ENCODE data around the gene KRTAP10-7.
"Not testable (repeated sequence)": the region's sequence is repeated elsewhere in the genome, so short reads cannot be mapped to it uniquely, and the experiment has no call there.

Gene KRTAP10-7

GRCh38 chr21:44600118-44600978 lies at the start of gene KRTAP10-7:
Gene KRTAP10-7, plus strand, starts transcription at chr21:44600597. Its CDS starts 25 bp downstream, at chr21:44600622.
- not testable (repeated sequence) for DNase-seq (ENCODE audit: low read depth in 2 of 2)

- DNase-seq (ENCODE audit: low read depth in 2 of 2), result no peak
Measured at GRCh38 chr21:44550807-44551206, 49.6 kb upstream of the KRTAP10-7 start.

GRCh38 chr21:44551340-44551961 lies 48.9 kb upstream of the KRTAP10-7 start, which contains the start of gene KRTAP10-2:
Gene KRTAP10-2, minus strand, starts transcription at chr21:44551505. Its CDS starts 47 bp downstream, at chr21:44551458.
- no peak for DNase-seq (ENCODE audit: low read depth in 2 of 2)

GRCh38 chr21:44552136-44552535 lies 48.3 kb upstream of the KRTAP10-7 start:
- no peak for DNase-seq (ENCODE audit: low read depth in 2 of 2)

- DNase-seq (ENCODE audit: low read depth in 2 of 2), result no peak
Measured at GRCh38 chr21:44552681-44553080, 47.7 kb upstream of the KRTAP10-7 start.

GRCh38 chr21:44555200-44555875 lies 45.1 kb upstream of the KRTAP10-7 start:
- no peak for DNase-seq (ENCODE audit: low read depth in 2 of 2)

- DNase-seq (ENCODE audit: low read depth in 2 of 2), result no peak
Measured at GRCh38 chr21:44556879-44557278, 43.5 kb upstream of the KRTAP10-7 start.

GRCh38 chr21:44557491-44558328 lies 42.7 kb upstream of the KRTAP10-7 start:
- DNase-seq (ENCODE audit: low read depth in 2 of 2), result no peak

GRCh38 chr21:44558329-44558675 lies 42.1 kb upstream of the KRTAP10-7 start:
- not testable (repeated sequence) for DNase-seq (ENCODE audit: low read depth in 2 of 2)

GRCh38 chr21:44558695-44559094 lies 41.7 kb upstream of the KRTAP10-7 start, which contains the start of gene KRTAP10-3:
Gene KRTAP10-3, minus strand, starts transcription at chr21:44558795. Its CDS starts 80 bp downstream, at chr21:44558715.
- no peak for DNase-seq (ENCODE audit: low read depth in 2 of 2)

- no peak for DNase-seq (ENCODE audit: low read depth in 2 of 2)
Measured at GRCh38 chr21:44564099-44564498, 36.3 kb upstream of the KRTAP10-7 start.

- DNase-seq (ENCODE audit: low read depth in 2 of 2), result no peak
Measured at GRCh38 chr21:44564886-44565598, 35.4 kb upstream of the KRTAP10-7 start.

- DNase-seq (ENCODE audit: low read depth in 2 of 2), result no peak
Measured at GRCh38 chr21:44566403-44566802, 34.0 kb upstream of the KRTAP10-7 start.

- no peak for DNase-seq (ENCODE audit: low read depth in 2 of 2)
Measured at GRCh38 chr21:44567481-44568171, 32.8 kb upstream of the KRTAP10-7 start.

- DNase-seq (ENCODE audit: low read depth in 2 of 2), result no peak
Measured at GRCh38 chr21:44568261-44568660, 32.1 kb upstream of the KRTAP10-7 start.

- DNase-seq (ENCODE audit: low read depth in 2 of 2), result no peak
Measured at GRCh38 chr21:44568667-44569556, 31.5 kb upstream of the KRTAP10-7 start.

- DNase-seq (ENCODE audit: low read depth in 2 of 2), result no peak
Measured at GRCh38 chr21:44569861-44570517, 30.4 kb upstream of the KRTAP10-7 start.

- DNase-seq (ENCODE audit: low read depth in 2 of 2), result no peak
Measured at GRCh38 chr21:44571296-44571695, 29.1 kb upstream of the KRTAP10-7 start.
